GM21737 (cell line): ENCODE data around the gene AMTN.

ENCODE experiments used
- ATAC-seq: cut with Tn5 transposase; IDR thresholded peaks from one replicate; pipeline ENCODE4 v1.9.1; 2021; ENCODE audit warnings: mild to moderate bottlenecking, moderate library complexity; ENCODE audit not compliant: unreplicated experiment

AMTN gene

GRCh38 chr4:70559211-70559830, 41.0 kb downstream of the AMTN start:
- peak; percentile 78 for ATAC-seq

GRCh38 chr4:70559924-70560323, 41.6 kb downstream of the AMTN start:
- ATAC-seq = no peak

- no peak for ATAC-seq
Measured at GRCh38 chr4:70564033-70564432, 45.7 kb downstream of the AMTN start.

GRCh38 chr4:70570796-70571195, 52.4 kb downstream of the AMTN start:
- no peak for ATAC-seq

- no peak for ATAC-seq
Measured at GRCh38 chr4:70571772-70572171, 53.4 kb downstream of the AMTN start.

- no peak for ATAC-seq
Measured at GRCh38 chr4:70575964-70576363, 57.6 kb downstream of the AMTN start.

GRCh38 chr4:70577220-70577927, 59.0 kb downstream of the AMTN start:
- no peak for ATAC-seq

GRCh38 chr4:70581980-70582379, 63.6 kb downstream of the AMTN start:
- ATAC-seq = no peak
